BJ (cell line): ENCODE measurements around the gene AOPEP. TPM values are rescaled to one million over a fixed set of nuclear protein-coding genes. Genes with fewer than 3 reads are reported as not detected.

Experiments used
- CTCF ChIA-PET: fragments of 350-600 bp; formaldehyde crosslinking; extraction: SDS; loops from one replicate; lab custom pipeline; 2021; ENCODE audit warnings: antibody characterized with exemption, inconsistent platforms; lab: Yijun Ruan, JAX
- POLR2A ChIA-PET: fragments of 300-600 bp; sonication (Branson Sonifier 250); formaldehyde crosslinking; extraction: SDS; loops from one replicate; lab custom pipeline; 2021; ENCODE audit warnings: antibody characterized with exemption; lab: Charles Lee
- DNase-seq: peaks from one replicate; pipeline ENCODE4 v3.0.0-alpha.2; 2011; ENCODE audit warnings: low read depth
- H3K27me3 ChIP-seq: 2 replicates; pipeline ENCODE4 v1.6.0; 2011; ENCODE audit warnings: low read length; ENCODE audit not compliant: control insufficient read depth, insufficient read depth
- H3K36me3 ChIP-seq: 2 replicates; pipeline ENCODE4 v1.5.1; 2011; ENCODE audit warnings: low read length; ENCODE audit not compliant: control insufficient read depth, insufficient read depth
- H3K4me3 ChIP-seq: 2 replicates; pipeline ENCODE4 v1.5.1; 2011; ENCODE audit warnings: low read depth, mild to moderate bottlenecking, control low read depth, low read length
- CTCF ChIP-seq: IDR thresholded peaks from 2 replicates; pipeline ENCODE4 v1.5.1; 2011; ENCODE audit warnings: low read depth, mild to moderate bottlenecking, control low read depth, inconsistent platforms, low read length, moderate library complexity; ENCODE audit not compliant: insufficient read depth
- polyA plus RNA-seq: library from polyadenylated mRNA; depleted of rRNA; stranded (reverse); fragments of >200 nt; gene quantifications from 2 replicates; pipeline ENCODE4 v1.2.3, GENCODE V29; 2011

AOPEP gene
- polyA plus RNA-seq, 1 experiment, result 52.1 TPM

DNA sequence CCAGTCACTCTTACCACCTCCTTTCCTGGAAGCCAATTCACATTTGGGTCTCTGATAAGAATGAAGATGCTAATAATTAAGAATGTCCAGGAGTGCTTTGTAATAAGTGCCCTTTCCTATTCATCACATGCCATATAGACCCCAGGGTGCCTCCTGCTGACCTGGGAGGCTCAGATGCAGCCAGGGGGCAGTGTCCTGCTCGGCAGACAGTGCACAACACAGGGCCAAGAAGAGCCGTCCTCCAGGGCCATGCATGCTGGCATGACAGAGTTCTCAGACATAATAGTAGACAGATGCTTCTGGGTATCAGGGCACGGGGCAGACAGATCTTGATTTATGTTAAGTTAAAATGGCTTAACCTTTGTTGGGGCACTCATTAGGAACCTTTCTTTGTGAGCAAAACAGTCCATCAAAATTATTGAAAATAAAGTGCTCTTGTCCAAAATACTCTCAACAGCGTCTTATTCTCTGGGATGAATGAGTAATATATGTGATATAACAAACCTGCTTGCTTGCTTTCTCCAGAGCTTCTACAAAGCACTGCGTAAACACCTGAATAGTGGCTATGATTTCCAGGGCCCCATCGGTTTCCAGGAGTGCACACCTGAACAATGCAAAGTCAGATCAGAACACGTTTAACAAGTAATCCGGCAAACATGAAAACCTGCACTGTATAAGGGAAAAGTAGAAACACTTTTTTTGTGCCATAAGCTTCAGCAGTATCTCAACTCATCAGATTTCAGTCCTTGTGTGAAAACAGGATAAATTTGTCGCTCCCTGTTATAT lies 398.3 kb downstream of the AOPEP start:
- H3K27me3 ChIP-seq, result no peaks in the 10 kb centered on the region
- H3K36me3 ChIP-seq, result no peaks in the 10 kb centered on the region
- H3K4me3 ChIP-seq, result no peak overlapping the region
- ChIA-PET POLR2A (no interaction called here), CTCF (interaction anchor here (0.7 to 10.8 kb wide), 6 partner anchors 43 to 449 kb away, joined by 3 to 377 read pairs (median 3); no protein-coding TSS in a partner anchor)
- no peak for DNase-seq
- peak; percentile 38 for TF ChIP-seq CTCF

DNA sequence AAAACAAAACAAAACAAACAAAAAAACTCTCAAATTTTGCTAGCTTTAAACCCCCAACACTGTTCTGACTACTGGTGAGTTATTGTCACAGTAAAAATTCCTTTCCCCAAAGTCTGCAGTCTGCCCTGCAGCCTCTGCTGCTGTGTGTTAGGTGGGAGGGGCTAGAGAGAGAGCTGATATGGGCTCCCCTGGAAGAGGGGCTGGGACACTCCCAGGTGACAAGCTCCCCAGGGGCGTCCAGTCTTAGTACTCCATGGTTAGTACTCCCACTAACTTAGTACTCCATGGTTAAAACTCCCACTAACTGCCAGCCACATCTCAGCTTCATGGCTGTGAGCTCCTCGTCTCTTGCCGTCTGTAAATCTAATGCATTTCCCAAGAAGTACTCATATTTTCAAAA lies 399.2 kb downstream of the AOPEP start:
- TF ChIP-seq CTCF, result no peak
- POLR2A ChIA-PET, result no interaction called here
- DNase-seq, result no peak
- CTCF ChIA-PET, result interaction anchor here (0.7 to 10.8 kb wide), 9 partner anchors 8 to 450 kb away, joined by 3 to 377 read pairs (median 4); no protein-coding TSS in a partner anchor
- H3K36me3 ChIP-seq, result no peaks in the 10 kb centered on the region
- no peak overlapping the region for H3K4me3 ChIP-seq
- no peaks in the 10 kb centered on the region for H3K27me3 ChIP-seq

DNA sequence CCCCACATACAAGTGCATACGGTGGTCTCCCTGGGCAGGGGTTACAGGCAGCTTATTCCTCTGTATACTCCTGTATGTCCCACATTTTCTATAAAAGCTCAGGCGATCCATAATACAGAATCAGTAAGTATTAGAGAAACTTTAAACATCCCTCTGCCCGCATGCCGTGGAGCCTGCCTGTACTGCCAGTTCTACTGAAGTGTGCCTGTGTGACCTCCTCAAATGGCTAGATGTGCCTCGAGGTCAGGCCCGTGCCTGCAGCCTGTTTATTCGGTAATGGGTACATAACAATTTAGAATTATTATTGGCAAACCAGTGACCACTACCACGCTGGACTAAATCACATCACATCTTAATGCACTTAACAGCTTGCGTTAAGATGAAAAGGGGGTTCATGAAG lies 400.2 kb downstream of the AOPEP start:
- ChIA-PET CTCF (interaction anchor here (0.9 to 10.8 kb wide), 24 partner anchors 9 to 502 kb away, joined by 3 to 377 read pairs (median 6); no protein-coding TSS in a partner anchor), POLR2A (no interaction called here)
- Histone ChIP-seq H3K4me3 (no peak overlapping the region), H3K36me3 (no peaks in the 10 kb centered on the region), H3K27me3 (no peaks in the 10 kb centered on the region)
- TF ChIP-seq CTCF, result no peak
- no peak for DNase-seq

DNA sequence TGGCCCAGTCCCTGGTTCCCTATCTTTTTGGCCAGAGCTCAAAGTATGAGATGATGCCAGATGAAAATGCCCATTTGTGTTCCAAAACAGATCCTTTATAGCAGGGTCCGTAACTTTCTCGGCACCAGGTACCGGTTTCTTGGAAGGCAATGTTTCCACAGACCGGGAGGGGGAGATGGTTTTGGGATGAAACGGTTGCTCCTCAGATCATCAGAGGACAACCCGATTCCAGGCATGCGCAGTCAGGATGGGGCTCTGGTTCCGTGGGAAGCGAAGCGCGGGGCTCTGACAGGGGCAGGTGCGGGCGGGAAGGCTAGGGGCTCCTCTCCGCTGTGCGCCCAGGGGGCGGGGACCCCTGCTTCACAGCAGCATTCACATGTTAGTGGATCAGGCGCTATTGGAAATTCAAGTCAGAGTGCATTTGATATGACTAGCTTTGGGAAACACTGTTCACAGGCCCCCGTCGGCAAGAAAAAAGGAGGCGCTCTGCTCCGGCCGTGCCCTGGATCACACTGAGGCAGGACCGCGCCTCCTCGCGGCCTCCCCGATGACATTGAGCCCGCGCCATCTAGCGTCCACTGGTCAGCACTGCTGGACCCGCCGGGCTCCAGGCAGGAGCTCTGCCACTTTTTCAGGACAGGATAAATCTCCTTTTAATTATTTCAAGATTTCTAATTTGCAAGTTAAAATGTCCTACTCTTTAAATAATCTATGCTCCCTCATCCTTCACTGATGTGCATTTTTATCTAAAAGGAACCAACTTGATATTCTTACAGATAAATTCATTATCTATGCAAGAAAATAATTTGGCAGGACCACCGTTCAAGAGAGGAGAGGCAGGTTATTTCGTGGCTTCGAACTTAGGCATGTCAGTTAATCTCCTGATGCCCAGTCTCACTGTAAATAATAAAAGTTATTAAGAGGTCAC lies 401.0 kb downstream of the AOPEP start:
- Histone ChIP-seq H3K27me3 (no peaks in the 10 kb centered on the region), H3K36me3 (no peaks in the 10 kb centered on the region), H3K4me3 (peak overlapping the region; percentile 41)
- POLR2A ChIA-PET, result no interaction called here
- DNase-seq, result no peak
- CTCF ChIA-PET, result interaction anchor here (0.6 to 10.8 kb wide), 43 partner anchors 8 to 576 kb away, joined by 3 to 377 read pairs (median 4); no protein-coding TSS in a partner anchor
- peak; percentile 100 for TF ChIP-seq CTCF

DNA sequence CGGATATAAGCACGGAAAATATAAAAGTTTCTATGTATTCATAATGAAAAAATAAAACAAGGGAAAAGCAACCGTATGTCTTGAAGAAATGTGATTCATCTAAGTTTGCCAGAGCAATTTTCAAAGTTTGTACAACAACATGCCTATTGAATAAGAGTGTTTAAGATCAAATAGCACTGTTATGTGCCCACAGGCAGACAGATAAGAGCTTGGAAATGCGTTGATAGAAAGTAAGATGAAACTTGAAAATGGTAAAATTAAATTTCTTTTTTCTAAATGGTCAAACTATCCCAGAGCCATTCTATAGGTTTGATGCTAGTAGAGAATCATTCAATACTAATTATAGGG lies 401.7 kb downstream of the AOPEP start:
- ChIA-PET CTCF (interaction anchor here (0.6 to 10.8 kb wide), 38 partner anchors 8 to 577 kb away, joined by 3 to 377 read pairs (median 5); no protein-coding TSS in a partner anchor), POLR2A (no interaction called here)
- no peaks in the 10 kb centered on the region for H3K36me3 ChIP-seq
- no peak for TF ChIP-seq CTCF
- no peaks in the 10 kb centered on the region for H3K27me3 ChIP-seq
- no peak for DNase-seq
- H3K4me3 ChIP-seq, result no peak overlapping the region
